Gastrocnemius medialis (tissue), 4 donors: ENCODE data around the gene ITGB3BP.

Experiments used
- CTCF ChIP-seq, 5 experiments: fragments of 450-650 bp in 3 of 5; fragments of 200-600 bp in 2 of 5; sonication (generic) in 2 of 5; IDR thresholded peaks in 4 of 5; conservative IDR thresholded peaks in 1 of 5; 1 replicate in 4 of 5; 2 replicates in 1 of 5; pipeline ENCODE4 v1.5.1; 2016 to 2019; ENCODE audit warnings: antibody characterized with exemption in 5 of 5, mild to moderate bottlenecking in 3 of 5, moderate library complexity in 3 of 5
- POLR2A ChIP-seq, 2 donors: fragments of 450-650 bp; IDR thresholded peaks; one replicate each; pipeline ENCODE4 v1.6.1; 2017; ENCODE audit warnings: antibody characterized with exemption in 2 of 2, mild to moderate bottlenecking in 2 of 2, moderate library complexity in 2 of 2

- no peak for TF ChIP-seq CTCF (IDR thresholded peaks at IDR 0.05 in 4 of 5, conservative IDR thresholded peaks at IDR 0.05 in 1 of 5)
- TF ChIP-seq POLR2A (IDR thresholded peaks at IDR 0.05): no peak
Measured at GRCh38 chr1:63403386-63403785, 119.6 kb downstream of the ITGB3BP start.
